HG03571 (cell line): ENCODE results near the gene CAPZB.
"Not testable (repeated sequence)": the region's sequence is repeated elsewhere in the genome, so short reads cannot be mapped to it uniquely, and the experiment has no call there.

ENCODE experiments used
- ATAC-seq: cut with Tn5 transposase; IDR thresholded peaks from one replicate; pipeline ENCODE4 v1.9.1; 2021; ENCODE audit not compliant: unreplicated experiment

CAPZB gene

DNA sequence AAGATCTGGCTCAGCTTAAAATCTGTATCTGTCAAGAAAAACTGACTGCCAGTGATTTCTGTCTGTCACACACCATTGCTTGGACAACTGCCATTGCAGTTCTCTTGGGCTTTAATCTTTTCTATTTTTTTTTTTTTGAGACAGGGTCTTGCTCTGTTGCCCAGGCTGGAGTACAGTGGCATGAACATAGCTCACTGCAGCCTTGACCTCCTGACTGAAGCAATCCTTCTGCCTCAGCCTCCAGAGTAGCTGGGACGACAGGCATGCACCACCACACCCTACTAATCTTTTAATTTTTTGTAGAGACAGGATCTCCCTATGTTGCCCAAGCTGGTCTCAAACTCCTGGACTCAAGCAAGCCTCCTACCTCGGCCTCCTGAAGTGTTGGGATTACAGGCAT, 14.5 kb upstream of the CAPZB start:
- ATAC-seq, result not testable (repeated sequence)

DNA sequence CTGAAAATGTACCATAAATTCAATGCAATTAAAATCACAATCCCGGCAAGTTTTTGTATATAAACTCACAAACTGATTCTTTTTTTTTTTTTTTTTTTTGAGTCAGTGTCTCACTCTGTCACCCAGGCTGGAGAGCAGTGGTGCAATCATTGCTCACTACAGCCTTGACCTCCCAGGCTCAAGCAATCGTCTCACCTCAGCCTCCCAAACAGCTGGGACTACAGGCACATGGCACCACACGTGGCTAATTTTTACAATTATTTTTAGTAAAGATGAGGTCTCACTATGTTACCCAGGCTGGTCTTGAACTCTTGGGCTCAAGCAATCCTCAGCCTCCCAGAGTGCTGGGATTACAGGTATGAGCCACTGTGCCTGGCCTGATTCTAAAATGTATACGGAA, 12.1 kb upstream of the CAPZB start:
- ATAC-seq, result not testable (repeated sequence)

GRCh38 chr1:19496527-19496874, 11.2 kb upstream of the CAPZB start:
- ATAC-seq, result no peak

DNA sequence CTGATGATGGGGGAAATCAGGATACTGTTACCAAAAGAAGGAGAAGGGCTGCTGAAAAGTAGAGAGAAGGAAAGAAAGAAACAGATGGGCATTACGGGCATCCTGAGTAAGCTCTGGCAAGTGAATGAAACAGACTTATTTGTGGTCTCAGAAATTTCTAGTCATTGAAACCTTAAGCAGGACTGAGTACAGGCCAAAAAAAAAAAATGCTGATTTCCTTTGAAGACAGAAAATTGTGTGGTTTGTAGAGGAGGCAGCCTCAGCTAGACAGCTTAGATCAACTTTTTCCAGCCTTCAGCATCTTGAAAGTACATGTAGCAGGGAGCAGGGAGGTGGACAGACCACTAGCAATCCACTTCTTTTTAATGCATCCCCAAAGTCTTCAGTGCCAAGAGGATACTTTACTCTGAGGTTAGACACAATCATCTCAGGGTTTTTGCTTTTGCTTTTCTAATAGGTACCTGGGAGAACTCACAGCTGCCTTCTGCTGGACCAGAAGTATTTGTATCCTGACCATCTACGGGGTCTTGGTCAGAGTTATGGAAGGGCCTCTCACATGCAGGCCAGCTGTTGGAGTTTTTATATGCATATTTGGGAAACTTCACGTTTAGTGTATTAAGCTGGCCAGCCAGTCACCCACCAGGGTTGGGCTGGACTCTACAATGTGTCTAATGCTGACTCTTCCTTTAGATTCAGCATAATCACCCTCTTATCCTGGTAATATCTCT, 10.6 kb upstream of the CAPZB start:
- no peak for ATAC-seq

DNA sequence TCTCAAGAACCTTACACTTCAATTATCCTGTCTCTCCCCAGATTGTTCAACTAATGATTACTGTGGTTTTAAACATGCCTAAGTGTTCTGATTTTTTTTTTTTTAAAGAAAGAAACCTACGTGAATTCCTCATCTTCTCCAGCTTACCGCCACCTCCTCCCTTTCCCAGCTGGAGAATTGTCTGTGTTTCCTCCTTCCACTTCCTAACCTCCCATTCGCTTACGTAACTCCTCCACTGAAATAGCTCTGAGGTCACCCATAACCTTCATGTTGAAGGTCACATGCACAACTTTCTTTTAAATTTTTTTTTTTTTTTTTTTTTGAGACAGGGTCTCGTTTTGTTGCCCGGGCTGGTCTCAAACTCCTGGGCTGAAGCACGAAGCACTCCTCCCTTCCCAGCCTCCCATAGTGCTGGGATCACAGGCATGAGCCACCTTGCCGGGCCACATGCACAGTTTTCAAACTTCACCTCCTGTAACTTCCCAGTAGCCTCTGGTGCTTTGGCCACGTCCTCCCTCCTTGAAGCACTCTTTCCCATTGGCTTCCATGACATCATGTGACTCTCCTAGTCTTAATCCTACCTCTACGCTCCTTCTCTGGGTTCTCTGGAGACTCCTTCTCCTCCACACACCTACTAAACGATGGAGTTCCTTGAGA, 9.8 kb upstream of the CAPZB start:
- ATAC-seq, result no peak

- ATAC-seq, result no peak
These were observed 8.2 kb upstream of the CAPZB start for GRCh38 chr1:19493547-19493946.

DNA sequence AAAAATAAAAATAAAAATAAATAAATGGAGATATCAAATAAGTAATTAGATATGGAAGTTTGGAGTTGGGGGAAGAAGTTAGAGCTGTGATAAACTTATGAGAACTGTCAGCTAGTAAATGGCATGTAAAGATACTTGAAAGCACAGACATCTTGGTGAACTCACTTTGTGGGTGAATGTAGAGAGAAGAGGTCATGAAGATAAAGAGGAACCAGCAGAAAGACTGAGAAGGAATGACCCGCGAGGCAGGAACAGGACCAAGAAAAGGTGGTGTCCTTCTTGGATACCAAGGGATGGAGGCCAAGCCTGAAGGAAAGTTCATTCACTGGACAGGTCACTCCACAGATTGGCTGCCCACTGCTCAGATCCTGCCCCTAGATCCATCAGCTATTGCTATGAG, 4.7 kb upstream of the CAPZB start:
- no peak for ATAC-seq

GRCh38 chr1:19488136-19488535, 2.8 kb upstream of the CAPZB start:
- ATAC-seq, result no peak

GRCh38 chr1:19484798-19485361, 459 bp downstream of the CAPZB start:
- peak; percentile 11 for ATAC-seq

DNA sequence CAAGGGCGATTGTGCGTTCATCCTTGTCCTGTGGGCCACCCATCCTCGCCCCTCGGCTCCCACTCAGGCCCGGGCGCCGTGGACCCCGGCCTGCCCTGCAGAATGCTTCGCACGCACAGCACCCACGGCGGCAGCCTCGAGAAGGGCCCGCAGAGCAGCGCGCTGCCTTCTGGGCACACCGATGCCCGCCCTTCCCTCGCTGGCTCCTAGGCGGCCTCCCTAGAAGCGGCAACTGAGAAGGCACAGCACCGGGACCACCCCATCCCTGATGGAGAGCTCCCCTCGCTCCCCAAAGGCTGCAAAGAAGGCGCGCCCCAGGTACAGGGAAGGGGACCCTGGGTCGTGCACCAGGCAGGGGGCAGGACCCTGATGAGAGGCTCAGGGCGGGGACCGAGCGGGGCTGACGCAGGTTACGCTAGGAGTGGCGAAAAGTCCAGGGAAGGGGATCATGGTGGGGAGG, 971 bp downstream of the CAPZB start:
- ATAC-seq, result no peak

DNA sequence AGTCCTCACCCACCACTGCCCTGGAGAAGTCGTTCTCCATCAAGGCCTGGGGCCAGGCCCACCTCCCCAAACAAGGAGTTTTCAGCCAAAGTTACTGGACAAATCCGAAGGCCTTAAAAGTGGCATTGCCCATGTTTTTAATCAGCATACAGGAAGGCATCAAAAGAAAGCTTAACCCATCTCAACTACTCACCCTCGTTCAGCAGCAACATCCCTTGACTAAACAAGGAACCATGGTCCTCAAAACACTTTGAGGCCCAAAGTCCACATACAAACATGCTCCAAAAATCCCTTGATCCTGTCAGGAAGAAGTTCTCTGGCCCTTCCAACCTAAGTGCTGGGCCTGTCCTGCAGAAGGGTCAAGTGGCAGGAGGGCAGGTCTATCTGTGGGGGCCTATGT, 1.6 kb downstream of the CAPZB start:
- ATAC-seq, result no peak

- ATAC-seq, result no peak
These were observed 2.1 kb downstream of the CAPZB start for GRCh38 chr1:19483261-19483660.

- ATAC-seq, result no peak
These were observed 3.4 kb downstream of the CAPZB start for GRCh38 chr1:19481826-19482398.

- ATAC-seq, result no peak
These were observed 5.1 kb downstream of the CAPZB start for GRCh38 chr1:19480282-19480681.

DNA sequence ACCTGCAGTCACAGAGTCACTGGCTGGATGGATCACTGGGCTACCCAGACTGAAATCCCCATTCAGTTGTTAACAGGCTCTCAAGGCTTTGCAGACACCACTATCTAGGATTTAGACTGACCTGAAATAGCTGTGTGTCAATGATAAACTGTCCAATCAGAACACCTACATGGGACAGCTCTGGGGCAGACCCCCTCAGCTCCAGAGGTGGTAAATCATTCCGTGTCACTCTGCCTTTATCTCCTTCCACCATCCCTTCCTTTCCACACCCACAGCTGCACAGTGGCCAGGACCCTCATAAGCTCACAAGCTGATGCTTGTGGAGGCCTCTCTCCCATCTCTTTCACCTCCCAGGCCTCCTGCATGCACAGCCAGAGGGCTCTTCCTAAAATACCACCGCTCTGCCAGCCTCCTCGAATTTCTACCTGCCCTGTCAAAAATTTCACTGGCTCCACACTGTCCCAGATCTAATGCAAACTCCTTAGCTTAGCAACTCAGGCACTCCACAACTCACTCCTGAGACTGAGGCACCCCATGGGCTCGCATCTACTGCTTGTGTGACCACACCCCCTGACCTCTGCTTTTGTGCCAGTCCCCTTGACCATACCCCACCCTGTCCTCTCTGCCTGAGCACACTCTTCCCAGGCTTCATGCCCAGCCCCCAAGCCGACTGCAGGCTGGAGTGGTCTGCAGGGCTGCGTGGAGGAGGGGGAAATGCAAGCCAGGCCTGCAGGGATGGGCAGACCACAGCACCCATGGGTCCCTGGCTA, 5.8 kb downstream of the CAPZB start:
- ATAC-seq, result no peak

- no peak for ATAC-seq
These were observed 7.0 kb downstream of the CAPZB start for GRCh38 chr1:19478322-19478721.

- ATAC-seq, result no peak
These were observed 7.8 kb downstream of the CAPZB start for GRCh38 chr1:19477284-19478249.

GRCh38 chr1:19476450-19477190, 8.7 kb downstream of the CAPZB start:
- peak; percentile 48 for ATAC-seq

GRCh38 chr1:19475296-19475695, 10.0 kb downstream of the CAPZB start:
- no peak for ATAC-seq
